Measurements from ENCODE around the gene CPLANE2. TPM values are rescaled to one million over a fixed set of nuclear protein-coding genes. Genes with fewer than 3 reads are reported as not detected.

CPLANE2 gene
- total RNA-seq, 6 experiments from 2014 or later: 2.2 to 4.4 (median 3.1) TPM

DNA sequence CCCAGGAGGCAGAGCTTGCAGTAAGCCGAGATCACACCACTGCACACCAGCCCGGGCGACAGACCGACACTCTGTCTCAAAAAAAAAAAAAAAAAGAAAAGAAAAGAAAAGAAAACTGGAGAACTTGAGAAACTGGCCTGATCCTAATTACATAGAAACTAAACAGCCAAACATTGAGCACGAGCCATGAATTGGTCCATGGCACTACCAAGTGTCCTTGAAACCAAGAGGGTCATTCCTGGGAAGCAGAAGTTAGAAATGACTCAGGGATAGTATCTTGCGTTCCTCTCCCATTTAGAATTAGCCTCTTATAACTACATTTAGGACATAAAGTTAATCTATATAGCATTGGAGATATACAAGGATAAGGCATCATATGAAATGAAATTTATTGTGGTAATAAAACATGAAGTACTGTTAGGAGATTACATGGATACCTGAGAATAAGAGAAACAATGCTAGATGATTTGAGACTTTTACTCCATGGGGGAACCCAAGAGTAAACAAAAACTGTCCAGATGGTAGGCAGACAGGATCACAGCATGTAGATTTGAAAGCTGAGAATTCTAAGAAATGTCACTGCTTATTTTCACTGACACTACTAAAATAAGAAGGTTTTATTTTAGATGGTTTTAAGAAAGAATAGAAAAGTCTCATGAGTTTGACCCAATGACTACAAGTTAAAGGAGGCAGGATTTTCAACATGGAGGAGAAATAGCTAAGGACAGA, 39.5 kb upstream of the CPLANE2 start:
- Histone ChIP-seq H3K9me3 (no peaks in the 10 kb centered on the region), H3K36me3 (no peaks in the 10 kb centered on the region), H3K27me3 (no peaks in the 10 kb centered on the region), H3K4me3 (no peak overlapping the region), H3K4me1 (no peaks in the 10 kb centered on the region), H3K27ac (no peak overlapping the region)
- intact Hi-C loops (cut with DNase I): no loop called here
- DNase-seq (no peak), ATAC-seq (no peak)
- 97% methylated on average over 6 of the region's 6 CpGs for WGBS (ENCODE audit: insufficient coverage, low coverage, low lambda C conversion rate, missing lambda C conversion rate)
- no peak for TF ChIP-seq POLR2A (IDR thresholded peaks at IDR 0.05)
- TF ChIP-seq, protein P1, sequence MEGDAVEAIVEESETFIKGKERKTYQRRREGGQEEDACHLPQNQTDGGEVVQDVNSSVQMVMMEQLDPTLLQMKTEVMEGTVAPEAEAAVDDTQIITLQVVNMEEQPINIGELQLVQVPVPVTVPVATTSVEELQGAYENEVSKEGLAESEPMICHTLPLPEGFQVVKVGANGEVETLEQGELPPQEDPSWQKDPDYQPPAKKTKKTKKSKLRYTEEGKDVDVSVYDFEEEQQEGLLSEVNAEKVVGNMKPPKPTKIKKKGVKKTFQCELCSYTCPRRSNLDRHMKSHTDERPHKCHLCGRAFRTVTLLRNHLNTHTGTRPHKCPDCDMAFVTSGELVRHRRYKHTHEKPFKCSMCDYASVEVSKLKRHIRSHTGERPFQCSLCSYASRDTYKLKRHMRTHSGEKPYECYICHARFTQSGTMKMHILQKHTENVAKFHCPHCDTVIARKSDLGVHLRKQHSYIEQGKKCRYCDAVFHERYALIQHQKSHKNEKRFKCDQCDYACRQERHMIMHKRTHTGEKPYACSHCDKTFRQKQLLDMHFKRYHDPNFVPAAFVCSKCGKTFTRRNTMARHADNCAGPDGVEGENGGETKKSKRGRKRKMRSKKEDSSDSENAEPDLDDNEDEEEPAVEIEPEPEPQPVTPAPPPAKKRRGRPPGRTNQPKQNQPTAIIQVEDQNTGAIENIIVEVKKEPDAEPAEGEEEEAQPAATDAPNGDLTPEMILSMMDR (IDR thresholded peaks at IDR 0.05): no peak

DNA sequence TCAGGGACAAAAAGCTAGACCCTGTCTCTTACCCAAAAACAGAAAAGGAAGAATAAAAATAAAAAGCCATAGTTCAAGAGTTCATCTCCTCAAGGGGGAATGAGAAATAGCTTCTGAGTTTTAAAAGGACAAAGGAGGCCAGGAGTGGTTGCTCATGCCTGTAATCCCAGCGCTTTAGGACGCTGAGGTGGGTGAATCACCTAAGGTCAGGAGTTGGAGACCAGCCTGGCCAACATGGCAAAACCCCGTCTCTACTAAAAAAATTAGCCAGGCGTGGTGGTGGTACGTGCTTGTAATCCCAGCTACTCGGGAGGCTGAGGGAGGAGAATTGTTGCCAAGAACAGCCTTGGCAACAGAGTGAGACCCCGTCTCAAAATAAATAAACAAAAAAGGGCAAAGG, 38.6 kb upstream of the CPLANE2 start:
- Histone ChIP-seq H3K27ac (no peak overlapping the region), H3K9me3 (no peaks in the 10 kb centered on the region), H3K4me3 (no peak overlapping the region), H3K4me1 (no peaks in the 10 kb centered on the region), H3K36me3 (no peaks in the 10 kb centered on the region), H3K27me3 (no peaks in the 10 kb centered on the region)
- 81% methylated on average over 7 of the region's 7 CpGs for WGBS (ENCODE audit: insufficient coverage, low coverage, low lambda C conversion rate, missing lambda C conversion rate)
- DNase-seq (no peak), ATAC-seq (no peak)
- TF ChIP-seq, protein P1 (IDR thresholded peaks at IDR 0.05): no peak
- TF ChIP-seq POLR2A (IDR thresholded peaks at IDR 0.05): no peak
- intact Hi-C loops (cut with DNase I): no loop called here

DNA sequence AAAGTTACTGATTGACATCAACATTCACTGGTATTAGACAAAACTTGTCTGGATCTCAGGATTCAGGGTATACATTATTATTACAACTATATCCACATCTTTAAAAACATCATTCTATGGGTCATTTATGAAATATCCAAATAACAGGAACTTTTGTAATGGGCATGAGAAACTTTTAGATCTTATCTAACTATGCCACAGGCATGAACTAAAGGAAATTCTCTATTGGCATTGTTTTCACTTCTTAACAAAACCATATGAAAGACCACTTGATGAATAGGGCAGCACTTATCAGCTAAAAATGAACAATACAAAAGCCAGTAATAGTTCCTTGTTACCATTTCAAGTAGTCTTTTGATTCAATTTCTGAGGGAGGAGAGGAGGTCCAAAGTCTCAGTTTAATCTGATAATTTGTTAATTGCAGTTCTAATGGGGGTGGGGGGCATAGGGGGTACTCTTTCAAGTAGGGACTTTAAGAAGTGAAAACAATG, 30.8 kb upstream of the CPLANE2 start:
- DNase-seq (no peak), ATAC-seq (no peak)
- no peaks in the 10 kb centered on the region for H3K27me3 ChIP-seq
- intact Hi-C loops (cut with DNase I): no loop called here
- no peak for TF ChIP-seq POLR2A (IDR thresholded peaks at IDR 0.05)
- no peaks in the 10 kb centered on the region for H3K9me3 ChIP-seq
- H3K36me3 ChIP-seq: no peaks in the 10 kb centered on the region
- peaks cover 0 to 11% (median 0%) of the 10 kb centered on the region in 4 donors for H3K4me1 ChIP-seq
- H3K27ac ChIP-seq: no peak overlapping the region
- no peak overlapping the region for H3K4me3 ChIP-seq

DNA sequence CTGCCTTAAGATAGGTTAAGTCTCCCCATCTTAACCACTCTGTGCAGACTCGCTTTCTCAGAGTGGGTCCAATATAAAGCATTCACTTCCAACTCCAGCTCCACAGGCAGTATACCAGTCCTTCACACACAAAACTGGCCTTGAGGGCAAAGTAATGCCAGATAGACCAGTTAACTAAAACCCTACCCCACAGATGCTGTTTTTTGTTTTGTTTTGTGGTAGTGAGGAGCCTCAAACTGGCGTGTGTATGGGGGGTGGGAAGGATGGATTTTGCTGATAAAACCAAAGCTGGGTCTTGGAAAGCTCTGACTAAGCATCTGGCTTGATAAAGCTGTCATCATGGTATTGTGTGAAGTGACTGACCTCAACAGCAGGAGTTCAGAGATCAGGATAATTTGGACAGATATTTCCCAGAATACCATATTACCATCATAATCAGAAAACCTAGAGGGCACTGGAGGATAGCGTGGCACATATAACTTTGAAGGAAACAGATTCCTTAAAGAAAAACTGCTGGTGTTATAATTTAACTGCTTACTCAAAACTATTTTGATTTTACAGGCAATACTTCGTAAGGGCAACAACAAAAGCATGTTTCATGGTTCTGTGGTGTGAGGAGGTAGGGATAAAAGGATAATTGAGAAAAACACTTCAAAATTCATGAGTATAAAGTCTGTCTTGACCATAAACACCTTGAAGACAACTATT, 29.6 kb upstream of the CPLANE2 start:
- intact Hi-C loops (cut with DNase I): no loop called here
- Histone ChIP-seq H3K4me3 (no peak overlapping the region), H3K9me3 (no peaks in the 10 kb centered on the region), H3K4me1 (peaks cover 0 to 11% (median 0%) of the 10 kb centered on the region in 4 donors), H3K27ac (no peak overlapping the region), H3K27me3 (no peaks in the 10 kb centered on the region), H3K36me3 (no peaks in the 10 kb centered on the region)
- DNase-seq: no peak
- 68% methylated on average over 3 of the region's 4 CpGs for WGBS (ENCODE audit: insufficient coverage, low coverage, low lambda C conversion rate, missing lambda C conversion rate)
- TF ChIP-seq POLR2A (IDR thresholded peaks at IDR 0.05): no peak
- TF ChIP-seq, protein P1 (IDR thresholded peaks at IDR 0.05): no peak
- peak in 2 of 4 donors; percentile 31 to 41 for ATAC-seq

DNA sequence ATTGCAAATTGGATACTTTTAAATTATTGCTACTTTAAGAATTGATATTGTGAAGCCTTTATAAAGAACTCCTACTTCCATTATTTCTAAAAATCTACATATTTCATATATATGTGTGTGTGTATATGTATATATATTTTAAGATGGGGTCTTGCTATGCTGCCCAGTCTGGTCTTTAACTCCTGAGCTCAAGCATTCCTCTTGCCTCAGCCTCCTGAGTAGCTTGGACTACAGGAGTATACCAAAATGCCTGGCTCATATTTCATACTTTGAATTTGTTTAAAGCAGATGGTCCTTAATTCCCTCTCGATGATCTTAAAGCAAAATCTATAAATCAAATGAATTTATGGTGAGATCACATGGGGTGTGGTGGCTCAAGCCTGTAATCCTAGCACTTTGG, 25.1 kb upstream of the CPLANE2 start:
- no peak for DNase-seq
- Histone ChIP-seq H3K4me1 (peaks cover 0 to 8% (median 0%) of the 10 kb centered on the region in 4 donors), H3K4me3 (no peak overlapping the region), H3K36me3 (no peaks in the 10 kb centered on the region), H3K9me3 (no peaks in the 10 kb centered on the region), H3K27me3 (no peaks in the 10 kb centered on the region), H3K27ac (no peak overlapping the region)
- intact Hi-C loops (cut with DNase I): no loop called here
- ATAC-seq: no peak
- WGBS (ENCODE audit: insufficient coverage, low coverage, low lambda C conversion rate, missing lambda C conversion rate): 100% methylated on average over 1 of the region's 1 CpG
- TF ChIP-seq, protein P1 (IDR thresholded peaks at IDR 0.05): no peak
- no peak for TF ChIP-seq POLR2A (IDR thresholded peaks at IDR 0.05)
